Activated CD4-positive, alpha-beta memory T cell treated with anti-CD3 and anti-CD28 coated beads, Interleukin-2, amount 10 ng/mL, durations not matched to agents 7 days and 5 days (primary cell): ENCODE measurements around the gene FBN2. TPM values are rescaled to one million over a fixed set of nuclear protein-coding genes. Genes with fewer than 3 reads are reported as not detected.
"Not testable (repeated sequence)": the region's sequence is repeated elsewhere in the genome, so short reads cannot be mapped to it uniquely, and the experiment has no call there.

Experiments used
- CTCF ChIA-PET: fragments of 350-600 bp; sonication (Branson Sonifier 250); formaldehyde crosslinking; loops from one replicate; lab custom pipeline; 2021; ENCODE audit warnings: antibody characterized with exemption, inconsistent platforms; lab: Charles Lee
- POLR2A ChIA-PET: fragments of 350-600 bp; sonication (Branson Sonifier 250); formaldehyde crosslinking; loops from one replicate; lab custom pipeline; 2021; ENCODE audit warnings: antibody characterized with exemption; lab: Charles Lee
- DNase-seq: peaks from one replicate; pipeline ENCODE4 v3.0.0-alpha.2; 2020
- H3K27ac Mint-ChIP-seq: one replicate; pipeline ENCODE4 v1.8.0; 2021; ENCODE audit warnings: mild to moderate bottlenecking, mixed read lengths
- H3K27me3 Mint-ChIP-seq: one replicate; pipeline ENCODE4 v1.8.0; 2021; ENCODE audit warnings: mixed read lengths
- H3K36me3 Mint-ChIP-seq: one replicate; pipeline ENCODE4 v1.8.0; 2021; ENCODE audit warnings: low read depth, mixed read lengths
- H3K4me1 Mint-ChIP-seq: one replicate; pipeline ENCODE4 v1.8.0; 2021; ENCODE audit warnings: mixed read lengths
- H3K4me3 Mint-ChIP-seq: one replicate; pipeline ENCODE4 v1.8.0; 2021; ENCODE audit warnings: mild to moderate bottlenecking, mixed read lengths
- H3K9me3 Mint-ChIP-seq: one replicate; pipeline ENCODE4 v1.8.0; 2021; ENCODE audit warnings: mixed read lengths
- total RNA-seq, 2 experiments: library from RNA; stranded (reverse); gene quantifications; one replicate each; pipeline ENCODE4 v1.2.3, GENCODE V29; 2021

Gene FBN2
- total RNA-seq, 2 experiments from 2014 or later = not detected

GRCh38 chr5:128422612-128423011 is 115.4 kb downstream of the FBN2 start:
- POLR2A ChIA-PET = no interaction called here
- Mint-ChIP-seq H3K4me3 (no peak overlapping the region), H3K4me1 (no peaks in the 10 kb centered on the region), H3K36me3 (no peaks in the 10 kb centered on the region), H3K9me3 (no peaks in the 10 kb centered on the region), H3K27me3 (no peaks in the 10 kb centered on the region), H3K27ac (no peak overlapping the region)
- CTCF ChIA-PET = no interaction called here
- DNase-seq = no peak

GRCh38 chr5:128414469-128414868 is 123.6 kb downstream of the FBN2 start:
- Mint-ChIP-seq H3K4me1 (no peaks in the 10 kb centered on the region), H3K27ac (no peak overlapping the region), H3K27me3 (no peaks in the 10 kb centered on the region), H3K36me3 (no peaks in the 10 kb centered on the region), H3K4me3 (no peak overlapping the region), H3K9me3 (no peaks in the 10 kb centered on the region)
- ChIA-PET CTCF (no interaction called here), POLR2A (no interaction called here)
- DNase-seq = no peak

- Mint-ChIP-seq H3K4me1 (no peaks in the 10 kb centered on the region), H3K36me3 (no peaks in the 10 kb centered on the region), H3K27ac (no peak overlapping the region), H3K4me3 (no peak overlapping the region), H3K27me3 (no peaks in the 10 kb centered on the region), H3K9me3 (no peaks in the 10 kb centered on the region)
- CTCF ChIA-PET = no interaction called here
- DNase-seq = no peak
- POLR2A ChIA-PET = no interaction called here
Observed at GRCh38 chr5:128413356-128413755, 124.7 kb downstream of the FBN2 start.

GRCh38 chr5:128412145-128412930 is 125.7 kb downstream of the FBN2 start:
- H3K9me3 Mint-ChIP-seq = no peaks in the 10 kb centered on the region
- POLR2A ChIA-PET = no interaction called here

GRCh38 chr5:128409166-128409800 is 128.8 kb downstream of the FBN2 start:
- DNase-seq = no peak
- POLR2A ChIA-PET = no interaction called here
- CTCF ChIA-PET = no interaction called here
- Mint-ChIP-seq H3K9me3 (no peaks in the 10 kb centered on the region), H3K4me1 (no peaks in the 10 kb centered on the region), H3K4me3 (no peak overlapping the region), H3K27ac (no peak overlapping the region), H3K27me3 (no peaks in the 10 kb centered on the region), H3K36me3 (no peaks in the 10 kb centered on the region)

More at GRCh38 chr5:128412145-128412930, 125.7 kb downstream of the FBN2 start:
- DNase-seq = no peak
- no peak overlapping the region for H3K4me3 Mint-ChIP-seq
- no peaks in the 10 kb centered on the region for H3K36me3 Mint-ChIP-seq
- H3K27me3 Mint-ChIP-seq = no peaks in the 10 kb centered on the region
- CTCF ChIA-PET = no interaction called here
- no peaks in the 10 kb centered on the region for H3K4me1 Mint-ChIP-seq
- H3K27ac Mint-ChIP-seq = no peak overlapping the region

GRCh38 chr5:128408622-128409021 is 129.4 kb downstream of the FBN2 start:
- Mint-ChIP-seq H3K4me3 (no peak overlapping the region), H3K9me3 (no peaks in the 10 kb centered on the region), H3K27ac (no peak overlapping the region), H3K27me3 (no peaks in the 10 kb centered on the region), H3K4me1 (no peaks in the 10 kb centered on the region), H3K36me3 (no peaks in the 10 kb centered on the region)
- ChIA-PET POLR2A (no interaction called here), CTCF (no interaction called here)
- DNase-seq = no peak

GRCh38 chr5:128407944-128408343 is 130.1 kb downstream of the FBN2 start:
- no peak overlapping the region for H3K4me3 Mint-ChIP-seq
- ChIA-PET CTCF (no interaction called here), POLR2A (no interaction called here)
- H3K27me3 Mint-ChIP-seq = no peaks in the 10 kb centered on the region
- H3K36me3 Mint-ChIP-seq = no peaks in the 10 kb centered on the region
- DNase-seq = no peak
- H3K27ac Mint-ChIP-seq = no peak overlapping the region
- no peaks in the 10 kb centered on the region for H3K9me3 Mint-ChIP-seq
- no peaks in the 10 kb centered on the region for H3K4me1 Mint-ChIP-seq

- H3K4me1 Mint-ChIP-seq = no peaks in the 10 kb centered on the region
- CTCF ChIA-PET = no interaction called here
- H3K36me3 Mint-ChIP-seq = no peaks in the 10 kb centered on the region
- no peak overlapping the region for H3K27ac Mint-ChIP-seq
- no peak for DNase-seq
- H3K4me3 Mint-ChIP-seq = no peak overlapping the region
- no peaks in the 10 kb centered on the region for H3K9me3 Mint-ChIP-seq
- POLR2A ChIA-PET = no interaction called here
- H3K27me3 Mint-ChIP-seq = no peaks in the 10 kb centered on the region
Observed at GRCh38 chr5:128406803-128407202, 131.2 kb downstream of the FBN2 start.

GRCh38 chr5:128405159-128405558 is 132.9 kb downstream of the FBN2 start:
- Mint-ChIP-seq H3K27me3 (no peaks in the 10 kb centered on the region), H3K27ac (no peak overlapping the region), H3K4me1 (no peaks in the 10 kb centered on the region), H3K9me3 (no peaks in the 10 kb centered on the region), H3K36me3 (no peaks in the 10 kb centered on the region), H3K4me3 (no peak overlapping the region)
- DNase-seq = no peak
- CTCF ChIA-PET = no interaction called here
- POLR2A ChIA-PET = no interaction called here

GRCh38 chr5:128403333-128403732 is 134.7 kb downstream of the FBN2 start:
- no peak for DNase-seq
- H3K27ac Mint-ChIP-seq = no peak overlapping the region
- POLR2A ChIA-PET = no interaction called here
- H3K27me3 Mint-ChIP-seq = no peaks in the 10 kb centered on the region
- H3K36me3 Mint-ChIP-seq = no peaks in the 10 kb centered on the region
- H3K4me3 Mint-ChIP-seq = no peak overlapping the region
- H3K4me1 Mint-ChIP-seq = no peaks in the 10 kb centered on the region
- H3K9me3 Mint-ChIP-seq = no peaks in the 10 kb centered on the region
- CTCF ChIA-PET = no interaction called here

GRCh38 chr5:128402506-128402905 is 135.5 kb downstream of the FBN2 start:
- POLR2A ChIA-PET = no interaction called here
- no peaks in the 10 kb centered on the region for H3K27me3 Mint-ChIP-seq
- no peak for DNase-seq
- CTCF ChIA-PET = no interaction called here
- H3K27ac Mint-ChIP-seq = no peak overlapping the region
- H3K9me3 Mint-ChIP-seq = no peaks in the 10 kb centered on the region
- no peaks in the 10 kb centered on the region for H3K36me3 Mint-ChIP-seq
- no peak overlapping the region for H3K4me3 Mint-ChIP-seq
- H3K4me1 Mint-ChIP-seq = no peaks in the 10 kb centered on the region

GRCh38 chr5:128400766-128401165 is 137.3 kb downstream of the FBN2 start:
- H3K27ac Mint-ChIP-seq, H3K9me3 Mint-ChIP-seq, H3K27me3 Mint-ChIP-seq, DNase-seq, CTCF ChIA-PET, H3K4me3 Mint-ChIP-seq, H3K36me3 Mint-ChIP-seq, POLR2A ChIA-PET, H3K4me1 Mint-ChIP-seq: not testable (repeated sequence)

GRCh38 chr5:128399111-128399510 is 138.9 kb downstream of the FBN2 start:
- Mint-ChIP-seq H3K4me3 (no peak overlapping the region), H3K4me1 (no peaks in the 10 kb centered on the region), H3K27ac (no peak overlapping the region), H3K27me3 (no peaks in the 10 kb centered on the region), H3K9me3 (no peaks in the 10 kb centered on the region), H3K36me3 (no peaks in the 10 kb centered on the region)
- ChIA-PET POLR2A (no interaction called here), CTCF (no interaction called here)
- no peak for DNase-seq

GRCh38 chr5:128397876-128398275 is 140.2 kb downstream of the FBN2 start:
- Mint-ChIP-seq H3K27ac (no peak overlapping the region), H3K36me3 (no peaks in the 10 kb centered on the region), H3K4me1 (no peaks in the 10 kb centered on the region), H3K27me3 (no peaks in the 10 kb centered on the region), H3K9me3 (no peaks in the 10 kb centered on the region), H3K4me3 (no peak overlapping the region)
- POLR2A ChIA-PET = no interaction called here
- no peak for DNase-seq
- CTCF ChIA-PET = no interaction called here
